C4-2B (cell line): Measurements from ENCODE around the gene HDGFL2.

Source experiments
- H3K27ac ChIP-seq: fragments of 450-650 bp; 2 replicates; pipeline ENCODE4 v1.5.1; 2017
- ZFX ChIP-seq: fragments of 450-650 bp; IDR thresholded peaks from 2 replicates; pipeline ENCODE4 v1.6.1; 2017
- TF ChIP-seq, protein P1 (sequence below): fragments of 450-650 bp; conservative IDR thresholded peaks from 2 replicates; pipeline ENCODE4 v1.5.1; 2017; ENCODE audit warnings: mild to moderate bottlenecking

Gene HDGFL2

DNA sequence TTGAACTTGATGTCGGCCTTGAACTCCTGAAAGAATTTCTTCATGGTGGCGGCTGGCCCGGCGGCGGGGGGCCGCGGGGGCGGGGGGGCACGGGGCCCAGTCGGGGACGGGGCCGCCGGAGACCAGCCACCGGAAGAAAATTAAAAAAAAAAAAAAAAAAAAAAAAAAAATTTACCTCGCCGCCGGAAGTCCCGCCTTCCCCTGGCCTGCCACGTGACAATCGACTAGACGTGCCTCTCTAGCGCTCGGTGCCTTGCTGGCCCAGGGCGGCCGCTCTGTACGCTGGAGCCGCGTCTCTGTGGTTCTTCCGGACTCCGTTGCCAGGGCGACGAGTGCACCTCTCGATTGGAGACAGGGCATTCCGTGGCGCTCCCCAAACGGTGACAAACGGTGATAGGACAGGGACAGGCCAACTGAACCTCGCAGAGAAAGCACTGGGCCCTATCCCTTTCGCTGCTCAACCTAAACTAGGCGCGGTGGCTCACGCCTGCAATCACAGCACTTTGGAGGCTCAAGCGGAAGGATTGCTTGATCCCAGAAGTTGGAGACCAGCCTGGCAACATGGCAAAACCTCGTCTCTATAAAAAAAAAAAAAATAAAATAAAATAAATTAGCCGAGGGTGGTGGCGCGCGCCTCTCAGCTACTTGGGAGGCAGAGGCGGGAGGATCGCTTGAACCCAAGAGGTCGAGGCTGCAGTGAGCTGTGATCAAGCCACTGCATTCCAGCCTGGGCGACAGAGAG lies 14.3 kb upstream of the HDGFL2 start, which contains the start of gene UBXN6:
Gene UBXN6 (minus strand): TSS at position 141 of the 742 bp plus-strand sequence. CDS start 97 bp downstream, at position 44.
- no peak for TF ChIP-seq ZFX
- TF ChIP-seq, protein P1, sequence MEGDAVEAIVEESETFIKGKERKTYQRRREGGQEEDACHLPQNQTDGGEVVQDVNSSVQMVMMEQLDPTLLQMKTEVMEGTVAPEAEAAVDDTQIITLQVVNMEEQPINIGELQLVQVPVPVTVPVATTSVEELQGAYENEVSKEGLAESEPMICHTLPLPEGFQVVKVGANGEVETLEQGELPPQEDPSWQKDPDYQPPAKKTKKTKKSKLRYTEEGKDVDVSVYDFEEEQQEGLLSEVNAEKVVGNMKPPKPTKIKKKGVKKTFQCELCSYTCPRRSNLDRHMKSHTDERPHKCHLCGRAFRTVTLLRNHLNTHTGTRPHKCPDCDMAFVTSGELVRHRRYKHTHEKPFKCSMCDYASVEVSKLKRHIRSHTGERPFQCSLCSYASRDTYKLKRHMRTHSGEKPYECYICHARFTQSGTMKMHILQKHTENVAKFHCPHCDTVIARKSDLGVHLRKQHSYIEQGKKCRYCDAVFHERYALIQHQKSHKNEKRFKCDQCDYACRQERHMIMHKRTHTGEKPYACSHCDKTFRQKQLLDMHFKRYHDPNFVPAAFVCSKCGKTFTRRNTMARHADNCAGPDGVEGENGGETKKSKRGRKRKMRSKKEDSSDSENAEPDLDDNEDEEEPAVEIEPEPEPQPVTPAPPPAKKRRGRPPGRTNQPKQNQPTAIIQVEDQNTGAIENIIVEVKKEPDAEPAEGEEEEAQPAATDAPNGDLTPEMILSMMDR, result no peak
- H3K27ac ChIP-seq, result peak within 1 kb of the TSS; percentile 63

DNA sequence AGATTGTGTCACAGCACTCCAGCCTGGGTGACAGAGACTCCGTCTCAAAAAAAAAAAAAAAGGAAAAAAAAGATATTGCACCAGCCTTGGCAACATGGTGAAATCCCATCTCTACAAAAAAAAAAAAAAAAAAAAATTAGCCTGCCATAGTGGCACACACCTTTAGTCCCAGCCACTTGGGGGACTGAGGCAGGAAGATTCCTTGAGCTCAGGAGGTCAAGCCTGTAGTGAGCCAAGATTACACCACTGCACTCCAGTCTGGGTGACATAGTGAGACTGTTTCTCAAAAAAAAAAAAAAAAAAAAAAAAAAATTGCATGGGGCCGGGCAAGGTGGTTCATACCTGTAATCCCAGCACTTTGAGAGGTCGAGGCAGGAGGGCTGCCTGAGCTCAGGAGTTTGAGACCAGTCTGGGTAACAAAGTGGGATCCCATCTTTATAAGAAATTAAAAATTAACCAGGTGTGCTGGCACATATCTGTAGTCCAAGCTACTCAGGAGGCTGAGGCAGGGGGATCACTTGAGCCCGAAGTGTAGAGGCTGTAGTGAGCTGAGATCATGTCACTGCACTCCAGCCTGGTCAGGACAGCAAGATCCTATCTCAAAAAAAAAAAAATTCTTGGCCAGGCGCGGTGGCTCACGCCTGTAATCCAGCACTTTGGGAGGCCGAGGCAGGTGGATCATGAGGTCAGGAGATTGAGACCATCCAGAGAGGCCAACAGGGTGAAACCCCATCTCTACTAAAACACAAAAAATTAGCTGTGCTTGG lies 7.1 kb upstream of the HDGFL2 start:
- TF ChIP-seq, protein P1, result no peak
- TF ChIP-seq ZFX, result no peak
- no peak overlapping the region for H3K27ac ChIP-seq

DNA sequence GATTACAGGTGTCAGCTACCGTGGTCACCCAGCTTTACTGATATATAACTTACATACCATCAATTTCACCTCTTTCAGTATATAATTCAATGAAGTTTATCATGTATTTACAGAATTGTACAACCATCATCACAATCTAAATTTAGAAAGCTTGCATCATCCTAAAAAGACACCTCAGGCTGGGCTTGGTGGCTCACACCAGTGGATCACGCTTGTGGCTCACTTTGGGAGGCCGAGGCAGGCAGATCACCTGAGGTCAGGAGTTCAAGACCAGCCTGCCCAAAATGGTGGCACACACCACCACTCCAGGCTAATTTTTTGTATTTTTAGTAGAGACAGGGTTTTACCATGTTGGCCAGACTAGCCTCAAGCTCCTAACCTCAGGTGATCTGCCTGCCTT lies 4.3 kb upstream of the HDGFL2 start:
- no peak for TF ChIP-seq ZFX
- TF ChIP-seq, protein P1, result no peak
- H3K27ac ChIP-seq, result no peak overlapping the region

DNA sequence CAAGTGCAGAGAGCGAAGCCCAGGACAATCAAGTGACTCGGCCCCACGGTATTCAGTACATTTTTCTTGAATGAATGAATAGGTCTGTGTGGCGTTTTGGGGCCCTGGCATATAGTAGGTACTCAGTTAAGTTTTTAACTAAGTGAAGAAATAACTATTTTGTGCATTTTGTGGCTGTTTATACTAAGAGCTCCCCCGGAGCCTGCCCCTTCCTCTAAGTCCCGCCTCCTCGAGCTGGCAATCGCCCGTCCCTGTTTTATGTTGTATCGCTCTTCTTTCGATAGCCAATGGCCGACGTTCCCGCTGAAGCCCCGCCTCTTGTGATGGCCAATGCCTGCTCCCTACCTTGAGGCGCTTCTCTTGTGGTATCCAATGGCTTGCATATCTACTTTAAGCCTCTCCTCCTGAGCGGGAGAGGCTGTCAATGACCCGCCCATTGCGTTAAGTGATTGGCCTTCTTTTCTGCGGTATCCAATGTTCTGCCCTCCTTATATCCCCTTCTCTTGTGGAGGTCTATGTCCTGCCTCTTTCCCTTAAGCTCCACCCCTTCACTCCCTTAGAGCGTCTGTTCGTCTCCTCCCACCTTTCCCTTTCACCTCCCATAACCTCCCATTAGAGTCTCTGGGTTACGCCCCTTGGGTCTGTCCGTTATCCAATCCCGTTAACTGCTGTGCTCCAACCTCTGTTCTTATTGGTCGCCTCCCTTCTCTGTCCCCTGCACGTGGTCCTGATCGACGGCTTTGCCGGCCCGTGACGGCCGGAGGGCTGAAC lies 509 bp upstream of the HDGFL2 start:
- TF ChIP-seq, protein P1, result no peak
- no peak for TF ChIP-seq ZFX
- H3K27ac ChIP-seq, result peak overlapping the region; percentile 81

GRCh38 chr19:4473011-4473762 lies 1.1 kb downstream of the HDGFL2 start:
- H3K27ac ChIP-seq, result peak overlapping the region; percentile 81
- no peak for TF ChIP-seq ZFX
- TF ChIP-seq, protein P1, result no peak

GRCh38 chr19:4473763-4474513 lies 1.8 kb downstream of the HDGFL2 start:
- no peak overlapping the region; the same call in 1 of the 2 replicates for H3K27ac ChIP-seq
- TF ChIP-seq ZFX, result no peak
- TF ChIP-seq, protein P1, result no peak
